A673 (cell line): Measurements from ENCODE around the gene TMEM164.

Experiments
- CTCF ChIP-seq: fragments of 300-800, 200-600 bp; sonication (generic); conservative IDR thresholded peaks from 2 replicates; pipeline ENCODE4 v1.5.1; 2017; ENCODE audit warnings: low read depth, mild to moderate bottlenecking, antibody characterized with exemption, low read length, moderate library complexity, mixed read lengths
- EZH2 ChIP-seq: fragments of 200-600 bp; sonication (generic); IDR thresholded peaks from 2 replicates; pipeline ENCODE4 v1.6.1; 2017; ENCODE audit warnings: borderline replicate concordance, low read depth, mild to moderate bottlenecking, mixed read lengths, antibody characterized with exemption, low read length; ENCODE audit not compliant: poor library complexity, severe bottlenecking

- no peak for TF ChIP-seq EZH2
- TF ChIP-seq CTCF, result no peak
Measured at GRCh38 chrX:110133735-110134370, 130.9 kb downstream of the TMEM164 start.
